Liver (tissue), 3 donors: Measurements from ENCODE around the gene PRR22.

Experiments used
- RAD21 ChIP-seq, 2 donors: IDR thresholded peaks; 2 replicates each; pipeline ENCODE4 v1.6.1; 2016; ENCODE audit warnings: antibody characterized with exemption in 2 of 2, mild to moderate bottlenecking in 2 of 2
- ZBTB33 ChIP-seq: IDR thresholded peaks from 2 replicates; pipeline ENCODE4 v1.6.1; 2016; ENCODE audit warnings: antibody characterized with exemption
- TF ChIP-seq, protein P1 (sequence below): fragments of 150-350 bp; IDR thresholded peaks from 2 replicates; pipeline ENCODE4 v1.5.1; 2017; ENCODE audit warnings: improper control_type of control experiment, low read depth, low read length; ENCODE audit not compliant: missing input control
- TF ChIP-seq, protein P2 (sequence below): IDR thresholded peaks from 2 replicates; pipeline ENCODE4 v1.6.1; 2016; ENCODE audit warnings: antibody characterized with exemption
- donor health status: healthy.
- donor health status: healthy.

DNA sequence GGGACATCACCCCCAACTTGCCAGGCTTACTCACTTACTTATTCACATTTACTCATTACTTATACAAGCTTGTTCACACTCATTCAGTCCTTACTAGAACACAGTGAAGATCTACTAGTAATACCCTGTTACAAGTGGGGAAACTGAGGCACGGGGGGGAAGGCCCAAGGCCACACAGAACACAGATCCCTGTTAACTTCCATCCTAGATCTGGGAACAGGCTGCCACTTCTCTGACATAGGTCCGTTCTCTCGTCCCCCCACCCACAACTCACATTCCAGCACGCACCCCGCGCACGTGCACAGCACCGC, 18.9 kb upstream of the PRR22 start:
- TF ChIP-seq, protein P1, sequence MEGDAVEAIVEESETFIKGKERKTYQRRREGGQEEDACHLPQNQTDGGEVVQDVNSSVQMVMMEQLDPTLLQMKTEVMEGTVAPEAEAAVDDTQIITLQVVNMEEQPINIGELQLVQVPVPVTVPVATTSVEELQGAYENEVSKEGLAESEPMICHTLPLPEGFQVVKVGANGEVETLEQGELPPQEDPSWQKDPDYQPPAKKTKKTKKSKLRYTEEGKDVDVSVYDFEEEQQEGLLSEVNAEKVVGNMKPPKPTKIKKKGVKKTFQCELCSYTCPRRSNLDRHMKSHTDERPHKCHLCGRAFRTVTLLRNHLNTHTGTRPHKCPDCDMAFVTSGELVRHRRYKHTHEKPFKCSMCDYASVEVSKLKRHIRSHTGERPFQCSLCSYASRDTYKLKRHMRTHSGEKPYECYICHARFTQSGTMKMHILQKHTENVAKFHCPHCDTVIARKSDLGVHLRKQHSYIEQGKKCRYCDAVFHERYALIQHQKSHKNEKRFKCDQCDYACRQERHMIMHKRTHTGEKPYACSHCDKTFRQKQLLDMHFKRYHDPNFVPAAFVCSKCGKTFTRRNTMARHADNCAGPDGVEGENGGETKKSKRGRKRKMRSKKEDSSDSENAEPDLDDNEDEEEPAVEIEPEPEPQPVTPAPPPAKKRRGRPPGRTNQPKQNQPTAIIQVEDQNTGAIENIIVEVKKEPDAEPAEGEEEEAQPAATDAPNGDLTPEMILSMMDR: no peak
- TF ChIP-seq RAD21 (IDR thresholded peaks at IDR 0.05) (no peak), ZBTB33 (no peak)
- TF ChIP-seq, protein P2, sequence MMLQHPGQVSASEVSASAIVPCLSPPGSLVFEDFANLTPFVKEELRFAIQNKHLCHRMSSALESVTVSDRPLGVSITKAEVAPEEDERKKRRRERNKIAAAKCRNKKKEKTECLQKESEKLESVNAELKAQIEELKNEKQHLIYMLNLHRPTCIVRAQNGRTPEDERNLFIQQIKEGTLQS: no peak
